ENCODE results near the gene TMEM190.

GRCh38 chr19:55360902-55361301 is 15.7 kb upstream of the TMEM190 start:
- no peak for TF ChIP-seq CTCF (IDR thresholded peaks at IDR 0.05; ENCODE audit: poor library complexity)
- TF ChIP-seq EZH2phosphoT487 (IDR thresholded peaks at IDR 0.05; ENCODE audit: low read depth, severe bottlenecking, unreplicated experiment), result no peak

Data from hepatocyte (in vitro differentiated cells).